Esophagus mucosa (tissue), 1 donor: ENCODE data around the gene ATL3. TPM values are rescaled to one million over a fixed set of nuclear protein-coding genes. Genes with fewer than 3 reads are reported as not detected.
"Not testable (repeated sequence)": the region's sequence is repeated elsewhere in the genome, so short reads cannot be mapped to it uniquely, and the experiment has no call there.

Source experiments
- ATAC-seq: fragments of 200-7000 bp; cut with Tn5 transposase; one replicate; pipeline ENCODE4 v1.9.1; 2020
- total RNA-seq: library from RNA; stranded (reverse); gene quantifications from one replicate; pipeline ENCODE4 v1.2.4, GENCODE V29; 2023
- donor health status: DM: yes; HTN: yes; CAD: no.

Gene ATL3
- total RNA-seq, 1 donor from 2014 or later, result 51.9 TPM

- peak; percentile 10 for ATAC-seq
Observed at GRCh38 chr11:63619967-63620366, 51.2 kb downstream of the ATL3 start.

- ATAC-seq, result not testable (repeated sequence)
Observed at GRCh38 chr11:63617686-63618085, 53.5 kb downstream of the ATL3 start.

GRCh38 chr11:63616953-63617352 lies 54.2 kb downstream of the ATL3 start:
- no peak for ATAC-seq

- ATAC-seq, result peak; percentile 77
Observed at GRCh38 chr11:63614136-63614671, 57.0 kb downstream of the ATL3 start, which contains the start of gene PLAAT3. PLAAT3 (minus strand) TSS chr11:63614433; CDS start chr11:63614014, 419 bp downstream.

- ATAC-seq, result peak; percentile 46
Observed at GRCh38 chr11:63613517-63614135, 57.5 kb downstream of the ATL3 start.

- no peak for ATAC-seq
Observed at GRCh38 chr11:63612181-63612580, 59.0 kb downstream of the ATL3 start.

GRCh38 chr11:63611395-63611747 lies 59.8 kb downstream of the ATL3 start:
- no peak for ATAC-seq

- no peak for ATAC-seq
Observed at GRCh38 chr11:63610604-63611394, 60.4 kb downstream of the ATL3 start.

- no peak for ATAC-seq
Observed at GRCh38 chr11:63609971-63610580, 61.1 kb downstream of the ATL3 start.

- no peak for ATAC-seq
Observed at GRCh38 chr11:63609536-63609935, 61.6 kb downstream of the ATL3 start.

GRCh38 chr11:63608353-63609345 lies 62.5 kb downstream of the ATL3 start:
- ATAC-seq, result no peak

- ATAC-seq, result no peak
Observed at GRCh38 chr11:63603180-63603518, 68.0 kb downstream of the ATL3 start.

GRCh38 chr11:63602290-63603179 lies 68.6 kb downstream of the ATL3 start:
- not testable (repeated sequence) for ATAC-seq

GRCh38 chr11:63599211-63600122 lies 71.7 kb downstream of the ATL3 start:
- no peak for ATAC-seq

GRCh38 chr11:63598556-63598955 lies 72.6 kb downstream of the ATL3 start:
- ATAC-seq, result no peak

- ATAC-seq, result no peak
Observed at GRCh38 chr11:63595296-63595695, 75.9 kb downstream of the ATL3 start.

- ATAC-seq, result peak; percentile 63
Observed at GRCh38 chr11:63592975-63593395, 78.2 kb downstream of the ATL3 start.

- ATAC-seq, result no peak
Observed at GRCh38 chr11:63590024-63590788, 81.0 kb downstream of the ATL3 start.

- ATAC-seq, result no peak
Observed at GRCh38 chr11:63589000-63589399, 82.2 kb downstream of the ATL3 start.
